Activated CD4-positive, alpha-beta T cell treated with anti-CD3 and anti-CD28 coated beads for 1 hour (primary cell): ENCODE results near the gene METTL3.
A peak's percentile ranks its signal among the peaks of the same experiment; 100 is the strongest.

Source experiments
- DNase-seq: peaks from one replicate; pipeline ENCODE4 v3.0.0-alpha.2; 2020

METTL3 gene

GRCh38 chr14:21475767-21476522, 35.2 kb downstream of the METTL3 start:
- no peak for DNase-seq

GRCh38 chr14:21467616-21468015, 43.5 kb downstream of the METTL3 start:
- no peak for DNase-seq

GRCh38 chr14:21455912-21456667, 55.0 kb downstream of the METTL3 start, which contains the start of gene CHD8:
Gene CHD8, minus strand, starts transcription at chr14:21456123. Its CDS starts 24,480 bp downstream, at chr14:21431643.
- DNase-seq, result peak; percentile 99

- DNase-seq, result no peak
Measured at GRCh38 chr14:21455592-21455911, 55.6 kb downstream of the METTL3 start.

GRCh38 chr14:21454843-21455544, 56.1 kb downstream of the METTL3 start:
- no peak for DNase-seq

GRCh38 chr14:21449899-21450216, 61.3 kb downstream of the METTL3 start:
- DNase-seq, result no peak
